Measurements from ENCODE around the gene ZC3H12A. TPM values are rescaled to one million over a fixed set of nuclear protein-coding genes. Genes with fewer than 3 reads are reported as not detected.
"Not testable (repeated sequence)": the region's sequence is repeated elsewhere in the genome, so short reads cannot be mapped to it uniquely, and the experiment has no call there.

ZC3H12A gene
- polyA plus RNA-seq, 4 donors = 12.4 to 24.6 (median 19.4) TPM

DNA sequence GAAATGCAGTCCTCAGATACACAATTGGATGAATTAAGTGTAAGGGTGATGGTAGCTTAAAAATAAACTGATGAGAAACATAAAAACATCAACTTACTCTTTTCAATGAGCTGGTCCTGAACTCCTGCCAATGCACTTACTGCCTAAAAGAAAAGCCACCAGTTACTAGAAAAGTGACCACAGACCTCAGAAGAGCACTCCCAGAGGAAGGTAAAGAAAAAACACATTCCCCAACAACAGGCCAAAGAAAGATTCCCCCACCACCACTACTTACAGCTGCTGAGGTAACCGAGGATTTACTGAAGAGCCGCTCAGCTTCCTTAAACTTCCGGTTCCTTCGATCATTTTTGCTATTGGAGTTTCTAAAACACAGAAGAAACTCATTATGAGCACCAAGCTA, 34.8 kb downstream of the ZC3H12A start:
- Histone ChIP-seq H3K36me3 (ENCODE audit: control insufficient read depth in 3 of 3, insufficient read depth in 2 of 3, low read depth in 1 of 3, low read length in 3 of 3) (peaks cover 11 to 32% (median 13%) of the 10 kb centered on the region in 3 donors), H3K9me3 (ENCODE audit: control insufficient read depth in 2 of 2, insufficient read depth in 1 of 2, low read depth in 1 of 2, low read length in 1 of 2) (no peaks in the 10 kb centered on the region), H3K4me1 (ENCODE audit: control insufficient read depth in 3 of 3, insufficient read depth in 2 of 3, low read depth in 1 of 3, low read length in 2 of 3) (peaks cover 0 to 7% (median 7%) of the 10 kb centered on the region in 3 donors), H3K27me3 (ENCODE audit: control insufficient read depth in 3 of 3, insufficient read depth in 3 of 3, low read length in 3 of 3) (no peaks in the 10 kb centered on the region), H3K4me3 (ENCODE audit: low read depth in 1 of 3, low read length in 3 of 3) (no peak overlapping the region), H3K27ac (ENCODE audit: low read depth in 1 of 3, low read length in 2 of 3) (no peak overlapping the region)
- DNase-seq (no peak), FAIRE-seq (no peak)
- 88 to 89% (median 88%) methylated on average over 4 of the region's 4 CpGs for WGBS, 3 donors

DNA sequence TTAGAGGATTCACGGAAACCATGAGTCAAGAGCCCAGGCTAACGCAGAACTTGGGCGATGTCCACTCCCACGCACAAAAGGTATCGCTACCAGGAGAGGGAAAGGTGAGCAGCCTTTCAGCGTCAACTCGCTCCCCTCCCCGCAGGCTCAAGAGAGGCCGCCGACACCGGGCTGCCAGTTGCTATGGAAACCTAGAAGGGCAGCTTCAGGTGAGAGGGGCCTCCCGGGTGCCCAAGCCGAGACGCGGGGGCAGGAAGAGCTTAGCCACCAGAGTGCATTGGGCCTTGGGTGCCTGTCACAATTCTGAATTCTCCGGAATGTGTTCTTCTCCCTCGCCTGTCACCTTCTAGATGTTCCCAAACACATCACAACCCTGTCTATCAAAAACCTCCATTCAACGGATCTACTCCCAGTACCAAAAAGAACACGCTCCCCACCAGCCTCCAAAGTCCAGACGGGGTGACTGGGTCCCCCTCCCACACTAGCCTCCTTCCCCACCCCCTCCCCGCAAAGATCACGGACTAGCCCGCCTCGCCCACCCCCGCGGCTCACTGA, 39.5 kb downstream of the ZC3H12A start:
- 0 to 3% (median 1%) methylated on average over 25 to 26 of the region's 26 CpGs for WGBS, 3 donors
- FAIRE-seq (no peak), DNase-seq (peak; percentile 31 to 58)
- Histone ChIP-seq H3K27ac (ENCODE audit: low read depth in 1 of 3, low read length in 2 of 3) (peak overlapping the region in 1 of 3 donors; percentile 14), H3K9me3 (ENCODE audit: control insufficient read depth in 2 of 2, insufficient read depth in 1 of 2, low read depth in 1 of 2, low read length in 1 of 2) (no peaks in the 10 kb centered on the region), H3K4me1 (ENCODE audit: control insufficient read depth in 3 of 3, insufficient read depth in 2 of 3, low read depth in 1 of 3, low read length in 2 of 3) (peaks cover 0 to 11% (median 7%) of the 10 kb centered on the region in 3 donors), H3K27me3 (ENCODE audit: control insufficient read depth in 3 of 3, insufficient read depth in 3 of 3, low read length in 3 of 3) (no peaks in the 10 kb centered on the region), H3K36me3 (ENCODE audit: control insufficient read depth in 3 of 3, insufficient read depth in 2 of 3, low read depth in 1 of 3, low read length in 3 of 3) (peaks cover 6 to 10% (median 6%) of the 10 kb centered on the region in 3 donors), H3K4me3 (ENCODE audit: low read depth in 1 of 3, low read length in 3 of 3) (peak overlapping the region; percentile 51 to 97 (median 79))

DNA sequence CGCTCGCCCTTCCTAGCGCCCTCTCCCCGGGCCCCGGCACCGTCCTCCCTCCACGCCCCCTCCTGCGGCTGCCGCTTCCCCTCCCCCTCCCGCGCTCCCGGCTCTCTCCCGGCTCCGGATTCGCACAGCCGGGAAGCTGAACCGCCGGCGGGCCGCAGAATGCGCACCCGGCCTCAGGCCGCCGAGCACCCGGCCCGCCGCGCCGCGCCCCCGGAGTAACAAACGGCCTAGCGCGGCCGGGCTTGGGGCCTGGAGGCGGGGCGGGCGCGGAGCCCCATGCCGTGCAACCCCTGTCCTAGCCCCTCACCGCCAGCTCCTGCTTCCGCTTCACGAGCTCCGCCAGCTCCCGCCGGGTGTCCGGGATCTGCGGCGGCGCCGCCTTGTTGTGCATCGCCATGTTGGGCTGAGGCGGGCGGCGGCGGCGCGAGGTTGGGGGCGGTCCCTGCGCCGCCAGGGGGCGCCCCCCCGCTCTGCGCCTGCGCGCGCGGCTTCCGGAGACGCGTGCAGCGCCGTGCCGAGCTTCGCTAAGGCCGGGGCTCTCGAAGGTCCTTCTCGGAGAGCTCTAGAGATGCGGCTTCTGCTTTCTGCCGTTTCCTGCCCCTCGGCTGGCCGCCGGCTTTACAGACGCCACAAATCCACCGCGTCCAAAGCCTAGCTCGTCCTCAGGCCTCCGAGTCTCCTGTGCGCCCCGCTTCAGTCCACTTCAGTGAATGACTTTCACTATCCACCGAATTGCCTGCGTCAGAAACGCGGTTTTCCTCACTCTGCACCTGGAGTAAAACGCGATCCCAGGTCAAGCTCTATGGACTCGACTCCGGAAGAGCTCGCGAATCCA, 40.2 kb downstream of the ZC3H12A start, which contains the start of gene MEAF6:
MEAF6 (minus strand) TSS at position 417 of the 835 bp plus-strand sequence; CDS start at position 397, 20 bp downstream.
- Histone ChIP-seq H3K27ac (ENCODE audit: low read depth in 1 of 3, low read length in 2 of 3) (peak within 1 kb of the TSS; percentile 96 to 97 (median 97)), H3K4me3 (ENCODE audit: low read depth in 1 of 3, low read length in 3 of 3) (peak within 1 kb of the TSS; percentile 51 to 97 (median 79)), H3K36me3 (ENCODE audit: control insufficient read depth in 3 of 3, insufficient read depth in 2 of 3, low read depth in 1 of 3, low read length in 3 of 3) (peaks cover 2 to 9% (median 2%) of the 10 kb centered on the region in 3 donors), H3K27me3 (ENCODE audit: control insufficient read depth in 3 of 3, insufficient read depth in 3 of 3, low read length in 3 of 3) (no peaks in the 10 kb centered on the region), H3K4me1 (ENCODE audit: control insufficient read depth in 3 of 3, insufficient read depth in 2 of 3, low read depth in 1 of 3, low read length in 2 of 3) (peaks cover 0 to 11% (median 7%) of the 10 kb centered on the region in 3 donors), H3K9me3 (ENCODE audit: control insufficient read depth in 2 of 2, insufficient read depth in 1 of 2, low read depth in 1 of 2, low read length in 1 of 2) (no peaks in the 10 kb centered on the region)
- FAIRE-seq (no peak), DNase-seq (peak; percentile 90 to 96)
- WGBS, 3 donors = 0 to 1% (median 1%) methylated on average over 72 to 100 of the region's 100 CpGs

DNA sequence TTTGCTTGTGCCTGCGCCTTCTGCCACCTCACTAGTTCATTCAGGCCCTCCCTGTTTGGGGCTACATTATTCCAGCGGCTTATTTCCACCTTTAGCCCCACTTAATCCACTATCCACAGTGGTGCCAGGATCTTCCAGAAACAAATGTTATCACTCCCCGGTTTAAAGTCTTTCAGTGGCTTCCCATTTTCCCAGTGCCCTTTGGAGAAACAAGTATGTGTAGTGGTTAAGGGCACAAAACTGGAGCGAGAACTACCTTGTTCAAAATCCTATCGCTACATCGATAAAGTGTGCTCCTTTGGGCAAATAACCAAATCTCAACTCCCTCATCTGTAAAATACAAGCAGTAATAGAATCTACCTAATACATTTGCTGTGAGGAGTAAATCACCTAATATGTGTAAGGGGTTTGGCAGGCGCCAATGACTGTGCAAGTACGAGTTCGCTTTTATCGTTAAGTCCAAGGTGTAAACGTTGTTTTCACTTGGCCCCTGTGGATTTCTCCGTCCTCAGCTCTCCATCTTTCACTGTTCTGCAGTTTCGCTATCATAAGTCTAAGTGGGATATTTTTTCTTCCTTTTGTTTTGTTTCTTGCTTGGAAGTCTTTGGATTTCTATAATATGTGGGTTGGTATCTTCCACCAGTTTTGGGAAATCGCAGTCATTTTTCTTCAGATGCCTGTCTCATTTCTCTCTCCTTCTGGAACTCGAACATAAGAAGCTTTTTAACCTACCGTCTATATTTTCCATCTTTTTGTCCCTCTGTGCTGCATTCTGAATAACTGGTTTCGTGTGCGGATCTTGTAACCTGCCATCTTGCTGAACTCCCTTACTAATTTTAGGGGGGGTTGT, 41.0 kb downstream of the ZC3H12A start:
- Histone ChIP-seq H3K9me3 (ENCODE audit: control insufficient read depth in 2 of 2, insufficient read depth in 1 of 2, low read depth in 1 of 2, low read length in 1 of 2) (no peaks in the 10 kb centered on the region), H3K4me3 (ENCODE audit: low read depth in 1 of 3, low read length in 3 of 3) (peak overlapping the region in 2 of 3 donors; percentile 51 to 97), H3K27ac (ENCODE audit: low read depth in 1 of 3, low read length in 2 of 3) (peak overlapping the region; percentile 96 to 97 (median 97)), H3K27me3 (ENCODE audit: control insufficient read depth in 3 of 3, insufficient read depth in 3 of 3, low read length in 3 of 3) (no peaks in the 10 kb centered on the region), H3K4me1 (ENCODE audit: control insufficient read depth in 3 of 3, insufficient read depth in 2 of 3, low read depth in 1 of 3, low read length in 2 of 3) (peaks cover 0 to 11% (median 7%) of the 10 kb centered on the region in 3 donors), H3K36me3 (ENCODE audit: control insufficient read depth in 3 of 3, insufficient read depth in 2 of 3, low read depth in 1 of 3, low read length in 3 of 3) (peaks cover 2 to 7% (median 2%) of the 10 kb centered on the region in 3 donors)
- no peak for FAIRE-seq
- no peak for DNase-seq
- 69 to 72% (median 71%) methylated on average over 18 of the region's 18 CpGs for WGBS, 3 donors

DNA sequence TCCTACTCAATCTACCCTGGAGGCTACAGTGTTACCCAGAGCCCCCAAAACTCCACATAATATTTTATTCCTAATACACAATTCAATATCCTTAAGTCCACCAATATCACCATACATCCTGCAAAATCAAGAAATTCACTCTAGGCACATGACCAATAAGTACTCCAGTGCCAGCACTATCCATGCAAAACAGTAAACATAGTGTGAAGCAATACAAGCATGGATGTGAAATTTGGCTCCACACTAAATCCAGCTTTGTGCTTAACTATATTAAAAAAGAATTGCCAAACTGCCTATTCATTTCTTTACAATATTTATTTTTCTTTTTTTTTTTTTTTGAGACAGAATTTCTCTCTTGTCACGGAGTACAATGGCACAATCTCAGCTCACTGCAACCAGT, 43.2 kb downstream of the ZC3H12A start:
- no peaks in the 10 kb centered on the region for H3K27me3 ChIP-seq (ENCODE audit: control insufficient read depth in 3 of 3, insufficient read depth in 3 of 3, low read length in 3 of 3)
- no peak for DNase-seq
- 91 to 100% (median 95%) methylated on average over 1 of the region's 1 CpG for WGBS, 3 donors
- peaks cover 0 to 11% (median 7%) of the 10 kb centered on the region in 3 donors for H3K4me1 ChIP-seq (ENCODE audit: control insufficient read depth in 3 of 3, insufficient read depth in 2 of 3, low read depth in 1 of 3, low read length in 2 of 3)
- H3K4me3 ChIP-seq (ENCODE audit: low read depth in 1 of 3, low read length in 3 of 3) = no peak overlapping the region
- peaks cover 0 to 3% (median under 1%) of the 10 kb centered on the region in 3 donors for H3K36me3 ChIP-seq (ENCODE audit: control insufficient read depth in 3 of 3, insufficient read depth in 2 of 3, low read depth in 1 of 3, low read length in 3 of 3)
- no peaks in the 10 kb centered on the region for H3K9me3 ChIP-seq (ENCODE audit: control insufficient read depth in 2 of 2, insufficient read depth in 1 of 2, low read depth in 1 of 2, low read length in 1 of 2)
- no peak for FAIRE-seq
- no peak overlapping the region for H3K27ac ChIP-seq (ENCODE audit: low read depth in 1 of 3, low read length in 2 of 3)

DNA sequence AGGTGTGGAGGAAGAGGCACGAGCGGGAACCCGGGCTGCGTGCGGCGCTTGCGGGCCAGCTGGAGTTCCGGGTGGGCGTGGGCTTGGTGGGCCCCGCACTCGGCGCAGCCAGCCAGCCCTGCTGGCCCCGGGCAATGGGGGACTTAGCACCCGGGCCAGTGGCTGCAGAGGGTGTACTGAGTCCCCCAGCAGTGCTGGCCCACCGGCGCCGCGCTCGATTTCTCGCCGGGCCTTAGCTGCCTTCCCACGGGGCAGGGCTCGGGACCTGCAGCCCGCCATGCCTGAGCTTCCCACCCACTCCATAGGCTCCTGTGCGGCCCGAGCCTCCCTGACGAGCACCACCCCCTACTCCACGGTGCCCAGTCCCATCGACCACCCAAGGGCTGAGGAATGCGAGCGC, 43.9 kb downstream of the ZC3H12A start:
- 96 to 98% (median 97%) methylated on average over 9 to 29 of the region's 31 CpGs for WGBS, 3 donors
- not testable (repeated sequence) for H3K36me3 ChIP-seq (ENCODE audit: control insufficient read depth in 3 of 3, insufficient read depth in 2 of 3, low read depth in 1 of 3, low read length in 3 of 3); H3K27ac ChIP-seq (ENCODE audit: low read depth in 1 of 3, low read length in 2 of 3); H3K9me3 ChIP-seq (ENCODE audit: control insufficient read depth in 2 of 2, insufficient read depth in 1 of 2, low read depth in 1 of 2, low read length in 1 of 2); H3K4me3 ChIP-seq (ENCODE audit: low read depth in 1 of 3, low read length in 3 of 3); FAIRE-seq; DNase-seq; H3K4me1 ChIP-seq (ENCODE audit: control insufficient read depth in 3 of 3, insufficient read depth in 2 of 3, low read depth in 1 of 3, low read length in 2 of 3); H3K27me3 ChIP-seq (ENCODE audit: control insufficient read depth in 3 of 3, insufficient read depth in 3 of 3, low read length in 3 of 3)

DNA sequence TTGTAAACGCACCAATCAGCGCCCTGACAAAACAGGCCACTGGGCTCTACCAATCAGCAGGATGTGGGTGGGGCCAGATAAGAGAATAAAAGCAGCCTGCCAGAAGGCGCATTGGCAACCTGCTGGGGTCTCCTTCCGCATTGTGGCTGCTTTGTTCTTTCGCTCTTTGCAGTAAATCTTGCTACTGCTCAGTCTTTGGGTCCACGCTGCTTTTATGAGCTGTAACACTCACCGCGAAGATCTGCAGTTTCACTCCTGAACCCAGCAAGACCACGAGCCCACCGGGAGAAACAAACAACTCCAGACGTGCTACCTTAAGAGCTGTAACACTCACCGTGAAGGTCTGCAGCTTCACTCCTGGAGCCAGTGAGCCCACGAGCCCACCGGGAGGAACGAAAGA, 44.5 kb downstream of the ZC3H12A start:
- not testable (repeated sequence) for DNase-seq; H3K36me3 ChIP-seq (ENCODE audit: control insufficient read depth in 3 of 3, insufficient read depth in 2 of 3, low read depth in 1 of 3, low read length in 3 of 3); FAIRE-seq; H3K4me1 ChIP-seq (ENCODE audit: control insufficient read depth in 3 of 3, insufficient read depth in 2 of 3, low read depth in 1 of 3, low read length in 2 of 3); H3K27ac ChIP-seq (ENCODE audit: low read depth in 1 of 3, low read length in 2 of 3); H3K9me3 ChIP-seq (ENCODE audit: control insufficient read depth in 2 of 2, insufficient read depth in 1 of 2, low read depth in 1 of 2, low read length in 1 of 2); H3K27me3 ChIP-seq (ENCODE audit: control insufficient read depth in 3 of 3, insufficient read depth in 3 of 3, low read length in 3 of 3)
- peak overlapping the region in 1 of 3 donors; percentile 16 for H3K4me3 ChIP-seq (ENCODE audit: low read depth in 1 of 3, low read length in 3 of 3)
- 73 to 81% (median 74%) methylated on average over 15 of the region's 15 CpGs for WGBS, 3 donors

DNA sequence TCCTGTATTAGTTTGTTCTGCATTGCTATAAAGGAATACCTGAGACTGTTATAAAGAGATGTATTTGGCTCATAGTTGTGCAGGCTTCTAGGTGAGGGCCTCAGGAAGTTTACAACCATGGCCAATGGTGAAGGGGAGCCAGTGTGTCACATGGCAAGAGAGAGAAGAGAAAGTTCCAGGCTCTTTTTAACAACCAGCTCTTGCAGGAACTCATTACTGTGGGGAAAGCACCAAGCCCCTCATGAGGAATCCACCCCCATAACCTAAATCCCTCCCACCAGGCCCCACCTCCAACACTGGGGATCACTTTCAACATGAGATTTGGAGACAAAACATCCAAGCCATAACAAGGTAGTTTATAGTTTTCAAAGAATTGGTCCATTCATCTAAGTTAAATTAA, 45.2 kb downstream of the ZC3H12A start:
- H3K27ac ChIP-seq (ENCODE audit: low read depth in 1 of 3, low read length in 2 of 3) = no peak overlapping the region
- peak overlapping the region in 1 of 3 donors; percentile 16 for H3K4me3 ChIP-seq (ENCODE audit: low read depth in 1 of 3, low read length in 3 of 3)

More for the DNA sequence above, 45.2 kb downstream of the ZC3H12A start:
- H3K36me3 ChIP-seq (ENCODE audit: control insufficient read depth in 3 of 3, insufficient read depth in 2 of 3, low read depth in 1 of 3, low read length in 3 of 3) = no peaks in the 10 kb centered on the region
- no peaks in the 10 kb centered on the region for H3K27me3 ChIP-seq (ENCODE audit: control insufficient read depth in 3 of 3, insufficient read depth in 3 of 3, low read length in 3 of 3)
- DNase-seq = no peak
- H3K9me3 ChIP-seq (ENCODE audit: control insufficient read depth in 2 of 2, insufficient read depth in 1 of 2, low read depth in 1 of 2, low read length in 1 of 2) = no peaks in the 10 kb centered on the region
- FAIRE-seq = no peak
- peaks cover 0 to 4% (median 0%) of the 10 kb centered on the region in 3 donors for H3K4me1 ChIP-seq (ENCODE audit: control insufficient read depth in 3 of 3, insufficient read depth in 2 of 3, low read depth in 1 of 3, low read length in 2 of 3)
